ENCODE measurements around the gene DHX30.

Gene DHX30

GRCh38 chr3:47852604-47853602 lies 50.0 kb downstream of the DHX30 start:
- no peak for DNase-seq

- no peak for DNase-seq
Measured at GRCh38 chr3:47854267-47854666, 51.3 kb downstream of the DHX30 start.

GRCh38 chr3:47854720-47855455 lies 52.0 kb downstream of the DHX30 start:
- DNase-seq, result no peak

DNA sequence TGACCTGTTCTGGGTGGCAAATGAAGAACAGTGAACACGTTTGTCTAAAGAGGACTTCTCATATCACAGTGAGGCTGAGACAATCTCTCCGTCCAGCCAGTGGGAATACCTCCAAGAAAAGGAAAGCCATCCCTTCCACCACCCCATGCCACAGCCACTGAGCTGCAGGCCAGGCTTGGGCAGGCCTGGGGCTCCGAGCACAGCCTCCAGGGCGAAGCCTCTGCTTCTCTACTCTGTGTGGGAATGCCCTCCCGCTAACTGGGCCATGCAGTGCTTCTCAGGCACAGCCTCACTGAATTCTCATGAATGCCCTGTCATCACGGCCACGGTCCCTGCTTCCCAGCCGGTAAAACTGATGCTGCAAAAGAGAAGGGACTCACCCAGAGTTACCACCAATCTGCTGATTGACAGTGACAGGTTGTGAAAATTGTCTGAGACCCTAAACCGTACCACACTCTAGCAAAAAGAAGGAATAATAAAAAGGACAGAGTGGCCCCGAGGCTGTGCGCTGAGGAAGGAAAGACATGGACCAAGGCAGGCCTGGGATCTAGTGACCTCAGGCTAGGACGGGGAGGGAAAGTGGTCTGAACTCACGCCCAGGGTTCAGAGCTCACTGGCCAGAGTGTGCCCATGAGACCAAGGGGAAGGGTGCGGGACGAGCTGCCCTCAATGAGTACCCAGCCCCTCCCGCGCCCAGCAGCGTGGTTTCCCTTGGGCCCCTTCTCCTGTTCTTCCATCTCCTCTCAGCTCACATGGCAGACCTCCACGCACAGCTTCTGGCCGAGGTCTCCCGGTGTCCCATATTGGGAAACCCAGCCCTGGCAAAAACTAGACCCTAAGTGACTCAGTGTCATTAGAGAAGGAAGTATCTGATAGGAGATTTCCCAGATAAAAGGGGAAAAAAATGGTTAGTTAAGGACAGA lies 52.8 kb downstream of the DHX30 start:
- DNase-seq, result no peak

GRCh38 chr3:47856669-47857068 lies 53.7 kb downstream of the DHX30 start:
- DNase-seq, result no peak

GRCh38 chr3:47857151-47857550 lies 54.2 kb downstream of the DHX30 start:
- no peak for DNase-seq

DNA sequence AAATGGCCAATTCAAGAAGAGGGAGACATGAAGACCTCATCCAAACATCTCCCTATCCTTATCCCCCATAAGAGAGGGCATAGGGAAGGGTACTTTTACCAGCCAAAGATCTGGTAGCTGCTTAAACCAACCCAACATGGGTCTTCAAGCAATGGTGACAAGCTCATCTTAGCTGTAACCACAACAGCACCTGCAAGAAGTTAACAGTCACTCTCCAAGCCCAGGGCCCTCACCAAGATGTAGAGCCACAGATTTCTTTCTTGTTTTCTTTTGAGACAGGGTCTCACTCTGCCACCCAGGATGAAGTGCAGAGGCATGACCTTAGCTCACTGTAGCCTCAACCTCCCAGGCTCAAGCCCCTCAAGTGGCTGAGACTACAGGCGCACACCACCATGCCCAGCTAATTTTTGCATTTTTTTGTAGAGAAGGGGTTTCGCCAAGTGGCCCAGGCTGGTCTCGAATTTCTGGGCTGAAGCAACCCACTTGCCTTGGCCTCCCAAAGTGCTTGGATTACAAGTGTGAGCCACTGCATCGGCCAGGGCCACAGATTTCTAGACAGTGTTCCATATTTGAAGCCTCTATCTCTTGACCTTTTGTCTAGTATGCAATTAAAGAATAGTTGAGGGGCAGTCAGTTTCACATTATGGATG lies 57.1 kb downstream of the DHX30 start:
- DNase-seq, result no peak

- no peak for DNase-seq
Measured at GRCh38 chr3:47863391-47864128, 60.6 kb downstream of the DHX30 start.

DNA sequence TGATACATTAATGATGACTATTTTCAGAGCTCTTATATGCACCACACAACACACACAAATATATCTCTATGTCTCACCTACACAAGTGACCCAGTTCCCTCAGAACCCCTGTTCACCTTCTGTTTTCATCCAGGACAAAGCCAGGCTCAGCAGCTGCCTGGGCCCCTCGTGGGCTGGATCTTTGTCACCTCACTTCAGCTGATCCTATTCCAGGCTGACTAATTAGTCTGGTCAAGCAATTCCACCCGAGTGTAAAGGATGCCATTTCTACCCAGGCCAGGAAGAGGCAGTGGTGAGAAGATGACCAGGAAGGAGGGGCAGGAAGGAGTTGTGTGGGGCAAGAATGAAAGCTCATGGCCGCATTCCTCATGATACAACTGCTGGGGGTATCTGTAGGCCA lies 62.3 kb downstream of the DHX30 start:
- no peak for DNase-seq

DNA sequence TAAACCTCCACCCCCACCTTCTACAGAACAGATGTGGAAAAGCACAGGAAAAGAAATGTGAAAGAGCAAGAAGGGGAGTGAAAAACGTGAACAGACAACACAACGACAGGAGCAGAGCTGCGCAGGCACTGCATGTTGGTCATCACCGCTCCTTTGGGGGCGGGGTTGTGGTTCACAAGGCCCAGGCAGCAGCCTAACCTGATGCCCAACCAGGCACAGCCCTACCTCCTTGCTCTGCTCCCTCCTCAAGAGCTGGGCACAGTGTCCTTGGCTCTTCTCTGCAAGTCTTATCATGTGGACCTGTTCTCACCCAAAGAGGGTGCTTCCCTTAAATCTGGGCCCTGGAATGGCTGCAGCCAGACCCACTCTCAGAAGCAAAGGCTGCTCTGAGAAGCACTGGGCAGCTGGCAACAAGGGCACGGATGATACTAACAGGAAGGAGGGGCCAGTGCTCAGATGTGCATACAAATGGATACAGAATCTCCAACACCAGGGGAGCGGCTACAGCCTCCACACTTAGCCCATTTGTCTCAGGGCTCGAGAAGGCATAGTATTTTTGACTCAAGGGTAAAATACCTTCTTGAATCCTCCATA lies 64.6 kb downstream of the DHX30 start:
- no peak for DNase-seq

GRCh38 chr3:47868306-47868705 lies 65.4 kb downstream of the DHX30 start:
- no peak for DNase-seq

DNA sequence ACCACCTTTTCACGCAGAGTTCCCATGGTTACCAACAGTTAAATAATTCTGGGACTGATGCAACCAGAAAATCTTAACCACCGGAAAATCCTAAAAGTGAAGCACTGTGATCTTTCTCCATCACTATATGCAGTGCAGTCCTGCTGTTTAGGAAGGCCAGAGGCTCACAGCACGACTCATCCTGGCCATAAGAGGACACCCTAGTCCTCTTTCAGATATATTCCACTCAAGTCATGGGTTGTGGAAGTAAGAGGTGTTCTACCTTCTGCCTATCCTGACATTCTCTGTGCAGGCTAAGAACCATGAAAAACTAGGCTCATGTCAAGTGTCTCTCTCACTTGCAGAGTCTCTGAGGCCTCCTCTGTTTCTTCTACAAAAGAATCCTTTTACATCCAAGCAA lies 67.2 kb downstream of the DHX30 start:
- no peak for DNase-seq

DNA sequence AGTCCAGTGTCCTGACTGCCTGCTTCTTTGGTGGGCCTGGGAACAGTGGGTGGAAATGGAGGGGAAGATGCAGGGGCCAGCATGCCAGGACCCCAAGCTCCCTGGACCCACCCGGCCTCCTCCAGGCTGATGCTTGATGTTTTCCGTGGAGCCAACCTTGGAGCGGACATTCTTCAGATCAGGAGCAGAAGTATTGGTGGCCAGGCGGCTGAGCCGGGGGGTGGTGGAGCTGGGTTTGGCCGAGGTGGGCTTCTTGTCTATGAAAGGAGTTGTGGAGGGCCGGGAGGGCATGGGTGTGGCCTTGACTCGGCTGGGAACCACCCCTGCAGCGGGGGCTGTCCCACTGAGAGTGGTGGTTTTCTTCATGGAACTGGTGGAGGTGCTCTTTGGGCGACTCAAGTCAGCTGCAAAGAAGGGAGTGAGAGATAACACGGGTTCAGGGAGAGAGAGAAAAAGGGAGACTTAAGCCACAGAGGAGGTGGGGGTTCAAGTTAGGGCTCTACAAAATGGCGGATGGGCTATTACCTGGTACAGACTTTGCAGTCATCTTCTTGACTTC lies 67.8 kb downstream of the DHX30 start:
- DNase-seq, result peak; percentile 81

GRCh38 chr3:47871389-47871788 lies 68.5 kb downstream of the DHX30 start:
- DNase-seq, result peak; percentile 93

- DNase-seq, result no peak
Measured at GRCh38 chr3:47872916-47873315, 70.0 kb downstream of the DHX30 start.

DNA sequence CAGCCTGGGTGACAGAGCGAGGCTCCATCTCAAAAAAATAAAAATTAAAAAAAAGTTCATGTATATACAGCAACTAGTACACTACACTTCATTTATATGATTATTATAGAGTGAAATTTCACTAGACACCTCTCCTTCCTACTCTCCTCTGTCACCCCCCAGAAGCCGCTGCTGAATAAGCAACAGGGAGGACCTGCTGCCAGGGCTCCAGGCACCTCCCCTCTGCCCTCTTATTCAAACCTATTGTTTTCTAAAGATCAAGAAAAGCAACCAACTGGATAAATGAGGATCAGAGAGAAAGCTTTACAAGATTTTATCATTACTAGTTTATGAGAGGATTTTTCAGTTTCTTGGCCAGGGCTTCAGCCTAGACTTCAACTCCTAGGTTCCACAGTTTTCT lies 71.5 kb downstream of the DHX30 start:
- no peak for DNase-seq

DNA sequence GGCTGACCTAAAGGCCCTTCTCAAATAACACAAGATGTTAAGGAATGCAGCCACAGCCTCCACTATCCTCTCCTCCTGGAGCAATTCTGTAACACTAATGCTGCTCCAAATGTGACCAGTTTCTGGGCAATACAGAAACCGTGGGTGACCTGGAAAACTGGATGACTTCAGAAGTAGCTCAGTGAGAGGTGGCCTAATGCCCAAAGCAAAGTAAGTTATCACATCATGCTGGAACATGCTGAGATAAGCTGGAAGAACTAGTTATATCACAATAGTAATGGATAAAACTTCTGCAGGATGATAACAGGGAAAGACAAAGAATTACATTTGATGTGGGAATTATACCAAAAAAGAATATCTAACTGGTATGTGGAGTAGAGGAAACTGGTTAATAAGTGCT lies 72.0 kb downstream of the DHX30 start:
- DNase-seq, result peak; percentile 12

DNA sequence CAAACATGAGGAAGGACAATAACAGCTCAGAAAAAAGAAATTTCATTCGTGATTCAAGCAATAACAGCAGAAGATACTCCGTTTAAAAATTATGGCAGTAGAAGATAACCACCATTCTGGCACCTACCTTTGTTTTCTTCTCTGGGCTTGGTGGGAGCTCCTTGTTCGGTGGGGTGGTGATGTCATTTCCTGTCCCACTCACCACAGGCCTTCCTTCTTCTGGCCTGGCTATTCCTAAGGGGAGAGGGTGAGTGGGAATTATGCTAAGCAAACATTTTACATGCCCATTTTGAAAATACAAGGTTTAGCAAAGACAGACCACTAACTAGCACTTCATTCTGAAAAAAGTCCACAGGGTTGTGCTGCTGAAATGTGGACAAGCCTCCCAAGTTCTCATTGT lies 74.4 kb downstream of the DHX30 start:
- DNase-seq, result no peak

DNA sequence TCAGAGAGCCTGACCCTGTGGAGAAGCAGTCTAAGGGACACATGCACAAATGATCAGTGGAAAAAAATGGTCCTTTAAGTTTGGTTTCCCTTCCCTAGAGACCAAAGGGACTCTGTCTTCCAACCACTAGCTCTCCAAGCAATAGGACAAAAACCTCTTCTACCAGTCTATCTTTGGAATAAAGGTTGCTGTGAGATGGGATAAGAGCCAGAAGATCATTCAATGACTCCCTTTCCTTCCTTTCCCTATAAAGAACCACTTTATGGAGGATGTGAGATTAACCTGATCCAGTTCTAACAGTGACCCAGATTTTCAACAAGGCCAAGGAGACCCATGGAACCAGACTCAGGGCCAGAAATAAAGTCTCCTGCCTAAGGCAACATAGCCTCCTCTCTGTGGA lies 74.8 kb downstream of the DHX30 start:
- no peak for DNase-seq

- no peak for DNase-seq
Measured at GRCh38 chr3:47882338-47882737, 79.4 kb downstream of the DHX30 start.

- DNase-seq, result no peak
Measured at GRCh38 chr3:47884603-47885002, 81.7 kb downstream of the DHX30 start.
